H1 (cell line): ENCODE results near the gene B3GALT6. TPM values are rescaled to one million over a fixed set of nuclear protein-coding genes. Genes with fewer than 3 reads are reported as not detected.

Experiments used
- CTCF ChIP-seq, 3 experiments: IDR thresholded peaks; 1 replicate in 2 of 3; 2 replicates in 1 of 3; pipeline versions ENCODE4 v1.5.1 to v1.6.1; 2011; ENCODE audit warnings: low read length in 3 of 3, mild to moderate bottlenecking in 3 of 3, inconsistent platforms in 2 of 3, low read depth in 1 of 3, moderate library complexity in 1 of 3; ENCODE audit not compliant: insufficient read depth in 1 of 3; ENCODE audit errors: control extremely low read depth in 1 of 3
- EGR1 ChIP-seq: IDR thresholded peaks from 2 replicates; pipeline ENCODE4 v1.6.1; 2011; ENCODE audit warnings: low read depth, low read length, borderline replicate concordance
- EP300 ChIP-seq, 2 experiments: IDR thresholded peaks; 1 replicate in 1 of 2; 2 replicates in 1 of 2; pipeline ENCODE4 v1.6.1; 2011 to 2012; ENCODE audit warnings: low read depth in 2 of 2, low read length in 2 of 2, mild to moderate bottlenecking in 2 of 2, borderline replicate concordance in 1 of 2, inconsistent platforms in 1 of 2, moderate library complexity in 1 of 2
- HDAC2 ChIP-seq, 2 experiments: fragments of 300-600 bp in 1 of 2; sonication (generic) in 1 of 2; IDR thresholded peaks; 2 replicates each; pipeline ENCODE4 v1.6.1; 2011 to 2012; ENCODE audit warnings: low read depth in 2 of 2, low read length in 2 of 2, mild to moderate bottlenecking in 2 of 2, moderate library complexity in 2 of 2, borderline replicate concordance in 1 of 2, inconsistent platforms in 1 of 2
- RFX5 ChIP-seq: IDR thresholded peaks from 2 replicates; pipeline ENCODE4 v1.6.1; 2011; ENCODE audit warnings: low read depth, low read length, improper control_type of control experiment, borderline replicate concordance
- SUZ12 ChIP-seq: fragments of 200-600 bp; sonication (generic); IDR thresholded peaks from 2 replicates; pipeline ENCODE4 v1.6.1; 2012; ENCODE audit warnings: mild to moderate bottlenecking, inconsistent platforms, low read length, moderate library complexity, mixed read lengths
- polyA plus RNA-seq, 7 experiments: library from polyadenylated mRNA; depleted of rRNA in 3 of 7; stranded (reverse) in 5 of 7; unstranded in 2 of 7; fragments of >200 nt in 5 of 7; fragments of 200-250 nt in 2 of 7; gene quantifications; 1 replicate in 5 of 7; 2 replicates in 1 of 7; 4 replicates in 1 of 7; pipeline versions ENCODE4 v1.2.1 to v1.2.3, GENCODE V29; 2011 to 2013; ENCODE audit warnings: missing spikeins in 2 of 7, mixed read lengths in 2 of 7
- total RNA-seq: library from RNA; stranded (reverse); fragmentation: NEBNext Ultra II Directional; extraction: Animal tissue kit (Norgen Biotek cat#: 25700); gene quantifications from 2 replicates; pipeline ENCODE4 v1.2.1, GENCODE V29; 2021
- TF ChIP-seq, protein P1 (sequence below): fragments of 300-600 bp; sonication (generic); IDR thresholded peaks from 2 replicates; pipeline ENCODE4 v1.7.1; 2012; ENCODE audit warnings: low read length, moderate library complexity, mild to moderate bottlenecking, inconsistent platforms; ENCODE audit not compliant: insufficient replicate concordance

The B3GALT6 gene
- total and polyA plus RNA-seq, 2 of the 8 experiments (the other 6 are each of a cell fraction or from before 2014, with no cell fraction given) = 18.4 to 20.4 TPM

GRCh38 chr1:1280782-1281481 is 48.9 kb downstream of the B3GALT6 start (continued):
- TF ChIP-seq, protein P1, sequence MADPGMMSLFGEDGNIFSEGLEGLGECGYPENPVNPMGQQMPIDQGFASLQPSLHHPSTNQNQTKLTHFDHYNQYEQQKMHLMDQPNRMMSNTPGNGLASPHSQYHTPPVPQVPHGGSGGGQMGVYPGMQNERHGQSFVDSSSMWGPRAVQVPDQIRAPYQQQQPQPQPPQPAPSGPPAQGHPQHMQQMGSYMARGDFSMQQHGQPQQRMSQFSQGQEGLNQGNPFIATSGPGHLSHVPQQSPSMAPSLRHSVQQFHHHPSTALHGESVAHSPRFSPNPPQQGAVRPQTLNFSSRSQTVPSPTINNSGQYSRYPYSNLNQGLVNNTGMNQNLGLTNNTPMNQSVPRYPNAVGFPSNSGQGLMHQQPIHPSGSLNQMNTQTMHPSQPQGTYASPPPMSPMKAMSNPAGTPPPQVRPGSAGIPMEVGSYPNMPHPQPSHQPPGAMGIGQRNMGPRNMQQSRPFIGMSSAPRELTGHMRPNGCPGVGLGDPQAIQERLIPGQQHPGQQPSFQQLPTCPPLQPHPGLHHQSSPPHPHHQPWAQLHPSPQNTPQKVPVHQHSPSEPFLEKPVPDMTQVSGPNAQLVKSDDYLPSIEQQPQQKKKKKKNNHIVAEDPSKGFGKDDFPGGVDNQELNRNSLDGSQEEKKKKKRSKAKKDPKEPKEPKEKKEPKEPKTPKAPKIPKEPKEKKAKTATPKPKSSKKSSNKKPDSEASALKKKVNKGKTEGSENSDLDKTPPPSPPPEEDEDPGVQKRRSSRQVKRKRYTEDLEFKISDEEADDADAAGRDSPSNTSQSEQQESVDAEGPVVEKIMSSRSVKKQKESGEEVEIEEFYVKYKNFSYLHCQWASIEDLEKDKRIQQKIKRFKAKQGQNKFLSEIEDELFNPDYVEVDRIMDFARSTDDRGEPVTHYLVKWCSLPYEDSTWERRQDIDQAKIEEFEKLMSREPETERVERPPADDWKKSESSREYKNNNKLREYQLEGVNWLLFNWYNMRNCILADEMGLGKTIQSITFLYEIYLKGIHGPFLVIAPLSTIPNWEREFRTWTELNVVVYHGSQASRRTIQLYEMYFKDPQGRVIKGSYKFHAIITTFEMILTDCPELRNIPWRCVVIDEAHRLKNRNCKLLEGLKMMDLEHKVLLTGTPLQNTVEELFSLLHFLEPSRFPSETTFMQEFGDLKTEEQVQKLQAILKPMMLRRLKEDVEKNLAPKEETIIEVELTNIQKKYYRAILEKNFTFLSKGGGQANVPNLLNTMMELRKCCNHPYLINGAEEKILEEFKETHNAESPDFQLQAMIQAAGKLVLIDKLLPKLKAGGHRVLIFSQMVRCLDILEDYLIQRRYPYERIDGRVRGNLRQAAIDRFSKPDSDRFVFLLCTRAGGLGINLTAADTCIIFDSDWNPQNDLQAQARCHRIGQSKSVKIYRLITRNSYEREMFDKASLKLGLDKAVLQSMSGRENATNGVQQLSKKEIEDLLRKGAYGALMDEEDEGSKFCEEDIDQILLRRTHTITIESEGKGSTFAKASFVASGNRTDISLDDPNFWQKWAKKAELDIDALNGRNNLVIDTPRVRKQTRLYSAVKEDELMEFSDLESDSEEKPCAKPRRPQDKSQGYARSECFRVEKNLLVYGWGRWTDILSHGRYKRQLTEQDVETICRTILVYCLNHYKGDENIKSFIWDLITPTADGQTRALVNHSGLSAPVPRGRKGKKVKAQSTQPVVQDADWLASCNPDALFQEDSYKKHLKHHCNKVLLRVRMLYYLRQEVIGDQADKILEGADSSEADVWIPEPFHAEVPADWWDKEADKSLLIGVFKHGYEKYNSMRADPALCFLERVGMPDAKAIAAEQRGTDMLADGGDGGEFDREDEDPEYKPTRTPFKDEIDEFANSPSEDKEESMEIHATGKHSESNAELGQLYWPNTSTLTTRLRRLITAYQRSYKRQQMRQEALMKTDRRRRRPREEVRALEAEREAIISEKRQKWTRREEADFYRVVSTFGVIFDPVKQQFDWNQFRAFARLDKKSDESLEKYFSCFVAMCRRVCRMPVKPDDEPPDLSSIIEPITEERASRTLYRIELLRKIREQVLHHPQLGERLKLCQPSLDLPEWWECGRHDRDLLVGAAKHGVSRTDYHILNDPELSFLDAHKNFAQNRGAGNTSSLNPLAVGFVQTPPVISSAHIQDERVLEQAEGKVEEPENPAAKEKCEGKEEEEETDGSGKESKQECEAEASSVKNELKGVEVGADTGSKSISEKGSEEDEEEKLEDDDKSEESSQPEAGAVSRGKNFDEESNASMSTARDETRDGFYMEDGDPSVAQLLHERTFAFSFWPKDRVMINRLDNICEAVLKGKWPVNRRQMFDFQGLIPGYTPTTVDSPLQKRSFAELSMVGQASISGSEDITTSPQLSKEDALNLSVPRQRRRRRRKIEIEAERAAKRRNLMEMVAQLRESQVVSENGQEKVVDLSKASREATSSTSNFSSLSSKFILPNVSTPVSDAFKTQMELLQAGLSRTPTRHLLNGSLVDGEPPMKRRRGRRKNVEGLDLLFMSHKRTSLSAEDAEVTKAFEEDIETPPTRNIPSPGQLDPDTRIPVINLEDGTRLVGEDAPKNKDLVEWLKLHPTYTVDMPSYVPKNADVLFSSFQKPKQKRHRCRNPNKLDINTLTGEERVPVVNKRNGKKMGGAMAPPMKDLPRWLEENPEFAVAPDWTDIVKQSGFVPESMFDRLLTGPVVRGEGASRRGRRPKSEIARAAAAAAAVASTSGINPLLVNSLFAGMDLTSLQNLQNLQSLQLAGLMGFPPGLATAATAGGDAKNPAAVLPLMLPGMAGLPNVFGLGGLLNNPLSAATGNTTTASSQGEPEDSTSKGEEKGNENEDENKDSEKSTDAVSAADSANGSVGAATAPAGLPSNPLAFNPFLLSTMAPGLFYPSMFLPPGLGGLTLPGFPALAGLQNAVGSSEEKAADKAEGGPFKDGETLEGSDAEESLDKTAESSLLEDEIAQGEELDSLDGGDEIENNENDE = no peak
- no peak for TF ChIP-seq CTCF (IDR thresholded peaks at IDR 0.05; ENCODE audit: control extremely low read depth in 1 of 3, insufficient read depth in 1 of 3, low read depth in 1 of 3, low read length in 3 of 3)
- TF ChIP-seq SUZ12 = no peak
- TF ChIP-seq EP300 (IDR thresholded peaks at IDR 0.05; ENCODE audit: borderline replicate concordance in 1 of 2, low read depth in 2 of 2, low read length in 2 of 2) = no peak
- TF ChIP-seq EGR1 = no peak
- TF ChIP-seq HDAC2 (IDR thresholded peaks at IDR 0.05; ENCODE audit: borderline replicate concordance in 1 of 2, low read depth in 2 of 2, low read length in 2 of 2) = no peak
- TF ChIP-seq RFX5 = no peak
